ENCODE measurements around the gene MTOR. TPM values are rescaled to one million over a fixed set of nuclear protein-coding genes. Genes with fewer than 3 reads are reported as not detected.
A peak's percentile ranks its signal among the peaks of the same experiment; 100 is the strongest.

The MTOR gene
- total and polyA plus RNA-seq, 10 of the 15 experiments (the other 5 are each of a cell fraction or from before 2014, with no cell fraction given): 6.6 to 41.8 (median 29.8) TPM

GRCh38 chr1:11281518-11282331 is 19.4 kb upstream of the MTOR start:
- Histone ChIP-seq H3K4me1 (ENCODE audit: control insufficient read depth, insufficient read depth, low read length) (peaks cover 17% of the 10 kb centered on the region), H4K20me1 (ENCODE audit: control insufficient read depth, insufficient read depth) (no peaks in the 10 kb centered on the region), H3K9me3 (replicated peaks; ENCODE audit: control insufficient read depth, insufficient read depth, low read length) (no peaks in the 10 kb centered on the region), H3K79me2 (ENCODE audit: control insufficient read depth, insufficient read depth, low read length) (peaks cover 24% of the 10 kb centered on the region), H3K4me2 (ENCODE audit: control insufficient read depth, insufficient read depth) (no peak overlapping the region), H3K36me3 (ENCODE audit: control insufficient read depth in 2 of 2, insufficient read depth in 2 of 2, low read length in 1 of 2) (peaks cover 4 to 13% of the 10 kb centered on the region in 2 experiments), H3K27me3 (replicated peaks in 1 of 2; ENCODE audit: control insufficient read depth in 2 of 2, insufficient read depth in 2 of 2, low read length in 1 of 2) (no peaks in the 10 kb centered on the region), H3K27ac (ENCODE audit: control insufficient read depth, insufficient read depth) (0 out of 2 replicates have a peak overlapping the region, but pooled peaks have one; percentile 13), H3K9ac (ENCODE audit: control insufficient read depth, insufficient read depth, low read length) (no peak overlapping the region), H2AFZ (ENCODE audit: control insufficient read depth, low read depth, low read length) (no peak overlapping the region), H3K4me3 (no peak overlapping the region)
- intact Hi-C loops (cut with micrococcal nuclease; ENCODE audit: unreplicated experiment) (no loop called here), in situ Hi-C loops (cut with MboI) (no loop called here)
- POLR2A ChIA-PET: interaction anchor here (0.7 to 1.4 kb wide), 2 partner anchors 19 to 37 kb away, joined by 4 to 6 read pairs; partner anchors contain the start of gene MTOR
- RAD21 ChIA-PET (ENCODE audit: unreplicated experiment): no interaction called here
- DNase-seq (ENCODE audit: low read depth, low spot score) (no peak), FAIRE-seq (no peak), ATAC-seq (no peak)
- no TSS peak for BruUV-seq (replicated peaks)
- CTCF ChIA-PET: interaction anchor here (0.7 to 1.1 kb wide), 3 partner anchors 245 to 314 kb away, joined by 3 to 6 read pairs (median 3); no protein-coding TSS in a partner anchor
- SMC1A ChIA-PET (ENCODE audit: uncharacterized antibody, unreplicated experiment): interaction anchor here (0.6 to 1.5 kb wide), 3 partner anchors 183 to 454 kb away, joined by 3 read pairs; partner anchors contain the start of gene AGTRAP
- TF ChIP-seq YBX1 (IDR thresholded peaks at IDR 0.05) (no peak), MYB (IDR thresholded peaks at IDR 0.05; ENCODE audit: borderline replicate concordance, low read depth, low read length) (no peak), NFXL1 (IDR thresholded peaks at IDR 0.05; ENCODE audit: borderline replicate concordance) (no peak), BACH1 (IDR thresholded peaks at IDR 0.05; ENCODE audit: borderline replicate concordance) (no peak), GATAD2B (conservative IDR thresholded peaks at IDR 0.05; ENCODE audit: low read depth) (no peak), ZNF622 (IDR thresholded peaks at IDR 0.05) (no peak), POLR2AphosphoS2 (IDR thresholded peaks at IDR 0.05; ENCODE audit: low read depth, low read length) (no peak), ZNF274 (IDR thresholded peaks at IDR 0.05; ENCODE audit: insufficient read depth, insufficient read length) (no peak), USF1 (IDR thresholded peaks at IDR 0.05; ENCODE audit: borderline replicate concordance, extremely low read length, insufficient read depth, low read depth, low read length) (no peak), HDAC2 (IDR thresholded peaks at IDR 0.05) (no peak), CEBPZ (IDR thresholded peaks at IDR 0.05; ENCODE audit: low read depth, low read length) (no peak), PAX5 (IDR thresholded peaks at IDR 0.05; ENCODE audit: borderline replicate concordance, low read depth, low read length) (no peak), IRF3 (IDR thresholded peaks at IDR 0.05) (no peak), FOXM1 (IDR thresholded peaks at IDR 0.05; ENCODE audit: low read depth, low read length) (no peak), TCF12 (IDR thresholded peaks at IDR 0.05; ENCODE audit: low read depth, low read length) (no peak)
- WGBS (ENCODE audit: insufficient coverage, insufficient replicate concordance, low lambda C conversion rate, missing lambda C conversion rate): 94% methylated on average over 8 of the region's 8 CpGs
